Amniotic epithelial cell (primary cell): ENCODE measurements around the gene PREX1.
A peak's percentile ranks its signal among the peaks of the same experiment; 100 is the strongest.
"Not testable (repeated sequence)": the region's sequence is repeated elsewhere in the genome, so short reads cannot be mapped to it uniquely, and the experiment has no call there.

Experiments used
- DNase-seq: peaks from one replicate; pipeline ENCODE4 v3.0.0-alpha.2; 2010; ENCODE audit warnings: low read depth

The PREX1 gene

GRCh38 chr20:48827855-48828733 lies at the start of gene PREX1:
Gene PREX1, minus strand, starts transcription at chr20:48827999. Its CDS starts 139 bp downstream, at chr20:48827860.
- DNase-seq: peak; percentile 47

- DNase-seq: no peak
These were observed 49.5 kb upstream of the PREX1 start for GRCh38 chr20:48877304-48877703.

GRCh38 chr20:48875914-48876240 lies 48.1 kb upstream of the PREX1 start:
- no peak for DNase-seq

- DNase-seq: no peak
These were observed 47.6 kb upstream of the PREX1 start for GRCh38 chr20:48875233-48875913.

GRCh38 chr20:48869442-48869841 lies 41.6 kb upstream of the PREX1 start:
- DNase-seq: not testable (repeated sequence)

GRCh38 chr20:48866936-48867335 lies 39.1 kb upstream of the PREX1 start:
- no peak for DNase-seq

GRCh38 chr20:48864738-48865318 lies 37.0 kb upstream of the PREX1 start:
- DNase-seq: no peak

GRCh38 chr20:48864254-48864653 lies 36.5 kb upstream of the PREX1 start:
- no peak for DNase-seq

- DNase-seq: no peak
These were observed 34.5 kb upstream of the PREX1 start for GRCh38 chr20:48862279-48862678.

- no peak for DNase-seq
These were observed 33.6 kb upstream of the PREX1 start for GRCh38 chr20:48861444-48861843.

GRCh38 chr20:48858075-48858790 lies 30.4 kb upstream of the PREX1 start:
- no peak for DNase-seq

GRCh38 chr20:48856130-48856529 lies 28.3 kb upstream of the PREX1 start:
- DNase-seq: no peak

GRCh38 chr20:48855046-48855445 lies 27.2 kb upstream of the PREX1 start:
- DNase-seq: no peak

GRCh38 chr20:48852609-48853008 lies 24.8 kb upstream of the PREX1 start:
- DNase-seq: no peak

GRCh38 chr20:48851579-48851978 lies 23.8 kb upstream of the PREX1 start:
- DNase-seq: no peak

- DNase-seq: no peak
These were observed 23.1 kb upstream of the PREX1 start for GRCh38 chr20:48850977-48851299.

- DNase-seq: no peak
These were observed 22.6 kb upstream of the PREX1 start for GRCh38 chr20:48850257-48850976.

- no peak for DNase-seq
These were observed 22.0 kb upstream of the PREX1 start for GRCh38 chr20:48849779-48850178.

- DNase-seq: no peak
These were observed 21.5 kb upstream of the PREX1 start for GRCh38 chr20:48849299-48849698.

GRCh38 chr20:48847498-48848205 lies 19.9 kb upstream of the PREX1 start:
- DNase-seq: no peak
